Measurements from ENCODE around the gene PEX3. TPM values are rescaled to one million over a fixed set of nuclear protein-coding genes. Genes with fewer than 3 reads are reported as not detected.

The PEX3 gene
- total and polyA plus RNA-seq, 4 donors, result 7.4 to 31.0 (median 12.5) TPM

DNA sequence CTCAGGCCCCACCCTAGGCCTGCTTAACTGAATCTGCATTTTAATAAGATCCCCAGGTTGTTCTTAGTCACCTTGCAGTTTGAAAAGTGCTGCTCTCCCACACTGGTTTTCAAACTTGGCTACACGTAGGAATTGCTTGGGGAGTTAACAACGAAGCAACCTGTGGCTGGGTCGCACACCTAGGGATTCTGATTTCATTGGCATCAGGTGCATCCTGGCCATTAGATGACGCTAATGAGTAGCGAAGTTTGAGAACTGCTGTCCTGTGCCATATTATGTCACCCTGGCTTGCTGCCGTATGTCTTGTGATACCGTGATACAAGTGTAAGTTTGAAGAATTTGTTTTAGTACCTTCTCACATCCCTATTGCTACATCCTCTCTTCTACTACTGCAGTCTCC, 89.1 kb downstream of the PEX3 start:
- Histone ChIP-seq H3K9me3 (ENCODE audit: control insufficient read depth in 4 of 4, insufficient read depth in 3 of 4, low read length in 3 of 4) (no peaks in the 10 kb centered on the region), H3K36me3 (ENCODE audit: control insufficient read depth in 4 of 4, insufficient read depth in 4 of 4, low read length in 4 of 4) (no peaks in the 10 kb centered on the region)

GRCh38 chr6:143540192-143540591, 89.6 kb downstream of the PEX3 start:
- no peak for ATAC-seq (ENCODE audit: insufficient read depth, low FRiP score)
- DNase-seq, result no peak
- Histone ChIP-seq H3K4me1 (ENCODE audit: control insufficient read depth in 5 of 5, insufficient read depth in 5 of 5, low read length in 5 of 5) (peaks cover 0 to 7% (median 3%) of the 10 kb centered on the region in 5 donors), H3K9me3 (ENCODE audit: control insufficient read depth in 4 of 4, insufficient read depth in 3 of 4, low read length in 3 of 4) (no peaks in the 10 kb centered on the region), H3K9ac (ENCODE audit: insufficient read depth in 1 of 2, low read length in 2 of 2) (no peak overlapping the region), H3K4me3 (no peak overlapping the region), H3K27ac (ENCODE audit: low read depth in 1 of 2, low read length in 1 of 2) (no peak overlapping the region), H3K27me3 (ENCODE audit: control insufficient read depth in 3 of 3, insufficient read depth in 3 of 3, low read length in 2 of 3) (no peaks in the 10 kb centered on the region), H3K36me3 (ENCODE audit: control insufficient read depth in 4 of 4, insufficient read depth in 4 of 4, low read length in 4 of 4) (no peaks in the 10 kb centered on the region)
- WGBS, 2 donors, result 57 to 74% methylated on average over 3 of the region's 3 CpGs
- TF ChIP-seq, protein P1, sequence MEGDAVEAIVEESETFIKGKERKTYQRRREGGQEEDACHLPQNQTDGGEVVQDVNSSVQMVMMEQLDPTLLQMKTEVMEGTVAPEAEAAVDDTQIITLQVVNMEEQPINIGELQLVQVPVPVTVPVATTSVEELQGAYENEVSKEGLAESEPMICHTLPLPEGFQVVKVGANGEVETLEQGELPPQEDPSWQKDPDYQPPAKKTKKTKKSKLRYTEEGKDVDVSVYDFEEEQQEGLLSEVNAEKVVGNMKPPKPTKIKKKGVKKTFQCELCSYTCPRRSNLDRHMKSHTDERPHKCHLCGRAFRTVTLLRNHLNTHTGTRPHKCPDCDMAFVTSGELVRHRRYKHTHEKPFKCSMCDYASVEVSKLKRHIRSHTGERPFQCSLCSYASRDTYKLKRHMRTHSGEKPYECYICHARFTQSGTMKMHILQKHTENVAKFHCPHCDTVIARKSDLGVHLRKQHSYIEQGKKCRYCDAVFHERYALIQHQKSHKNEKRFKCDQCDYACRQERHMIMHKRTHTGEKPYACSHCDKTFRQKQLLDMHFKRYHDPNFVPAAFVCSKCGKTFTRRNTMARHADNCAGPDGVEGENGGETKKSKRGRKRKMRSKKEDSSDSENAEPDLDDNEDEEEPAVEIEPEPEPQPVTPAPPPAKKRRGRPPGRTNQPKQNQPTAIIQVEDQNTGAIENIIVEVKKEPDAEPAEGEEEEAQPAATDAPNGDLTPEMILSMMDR (IDR thresholded peaks at IDR 0.05; ENCODE audit: control extremely low read depth, extremely low read depth), result no peak

More for the DNA sequence above, 89.1 kb downstream of the PEX3 start:
- Histone ChIP-seq H3K27ac (ENCODE audit: low read depth in 1 of 2, low read length in 1 of 2) (no peak overlapping the region), H3K27me3 (ENCODE audit: control insufficient read depth in 3 of 3, insufficient read depth in 3 of 3, low read length in 2 of 3) (no peaks in the 10 kb centered on the region), H3K9ac (ENCODE audit: insufficient read depth in 1 of 2, low read length in 2 of 2) (no peak overlapping the region), H3K4me1 (ENCODE audit: control insufficient read depth in 5 of 5, insufficient read depth in 5 of 5, low read length in 5 of 5) (peaks cover 0 to 10% (median 3%) of the 10 kb centered on the region in 5 donors), H3K4me3 (no peak overlapping the region)
- TF ChIP-seq, protein P1 (IDR thresholded peaks at IDR 0.05; ENCODE audit: control extremely low read depth, extremely low read depth), result no peak
- ATAC-seq (ENCODE audit: insufficient read depth, low FRiP score), result no peak
- 92 to 95% methylated on average over 7 of the region's 7 CpGs for WGBS, 2 donors
- DNase-seq, result no peak

Small RNA genes within 50 kb of the gene (small RNA-seq; reads per million reads assigned to genes)
- gene RNA5SP221 (ENCODE audit: low replicate concordance), result not detected

Other genes starting within 250 kb of the PEX3 start
- gene ADAT2, start 110 bp upstream of the PEX3 start, total RNA-seq, result 10 to 100 TPM in 1 of 2 donors, 1 to 10 TPM in 1; 7.1 to 11.1 TPM
- 10 to 100 TPM in 1 of 2 donors, 1 to 10 TPM in 1; 3.9 to 10.2 TPM for gene ADAT2, start 110 bp upstream of the PEX3 start, polyA plus RNA-seq
- 10 to 100 TPM; 24.8 to 79.3 TPM for gene FUCA2, start 60.9 kb downstream of the PEX3 start, total RNA-seq
- 10 to 100 TPM; 28.3 to 54.6 TPM for gene FUCA2, start 60.9 kb downstream of the PEX3 start, polyA plus RNA-seq
- 100 to 1,000 TPM in 1 of 2 donors, 10 to 100 TPM in 1; 75.6 to 119 TPM for gene PHACTR2, start 227.2 kb downstream of the PEX3 start, total RNA-seq
- 10 to 100 TPM; 11.0 to 12.0 TPM for gene PHACTR2, start 227.2 kb downstream of the PEX3 start, polyA plus RNA-seq

Measured in lung (tissue), 13 donors.